GM12878 (cell line): ENCODE results near the gene ANKRD24. TPM values are rescaled to one million over a fixed set of nuclear protein-coding genes. Genes with fewer than 3 reads are reported as not detected.

Experiments
- ATAC-seq: fragments of 200-7000 bp; cut with Tn5 transposase; 3 replicates; pipeline ENCODE4 v1.9.1; 2020; ENCODE audit warnings: mild to moderate bottlenecking, moderate library complexity
- BruUV-seq: library from RNA; stranded (reverse); fragments of 400-500 nt; replicated peaks from 2 replicates; lab custom pipeline; 2021; lab: Mats Ljungman, UMichigan
- CTCF ChIA-PET: fragments of 300-600 bp; sonication (Branson Sonifier 250); formaldehyde crosslinking; extraction: SDS; loops from one replicate; lab custom pipeline; 2021; ENCODE audit warnings: inconsistent platforms; lab: Yijun Ruan, JAX
- POLR2A ChIA-PET: fragments of 350-600 bp; formaldehyde crosslinking; extraction: SDS; loops from one replicate; lab custom pipeline; 2021; ENCODE audit warnings: inconsistent platforms; lab: Charles Lee
- RAD21 ChIA-PET: fragments of 300-600 bp; sonication (Branson Sonifier 250); formaldehyde crosslinking; loops from one replicate; lab custom pipeline; 2023; ENCODE audit warnings: antibody characterized with exemption; ENCODE audit not compliant: unreplicated experiment; lab: Charles Lee
- SMC1A ChIA-PET: fragments of 300-600 bp; sonication (Branson Sonifier 250); formaldehyde crosslinking; loops from one replicate; lab custom pipeline; 2023; ENCODE audit not compliant: unreplicated experiment, uncharacterized antibody; lab: Charles Lee
- DNase-seq: peaks from one replicate; pipeline ENCODE4 v3.0.0-alpha.2; 2011; ENCODE audit warnings: low read depth, low spot score
- FAIRE-seq: peaks from 3 replicates; lab custom pipeline; 2011; peaks lifted over from hg19 to GRCh38; lab: Jason Lieb, UNC
- H2AFZ ChIP-seq: 2 replicates; pipeline ENCODE4 v1.6.0; 2011; ENCODE audit warnings: low read depth, low read length, control low read depth; ENCODE audit not compliant: control insufficient read depth
- H3K27ac ChIP-seq: 2 replicates; pipeline ENCODE4 v1.5.1; 2011; ENCODE audit warnings: control low read depth; ENCODE audit not compliant: control insufficient read depth, insufficient read depth
- H3K27me3 ChIP-seq, 2 experiments: replicated peaks in 1 of 2; 2 replicates each; pipeline versions ENCODE4 v1.6.0 to v1.6.1; 2011; ENCODE audit warnings: low read length in 1 of 2; ENCODE audit not compliant: control insufficient read depth in 2 of 2, insufficient read depth in 2 of 2
- H3K36me3 ChIP-seq, 2 experiments: 2 replicates each; pipeline ENCODE4 v1.5.1; 2011; ENCODE audit warnings: low read length in 1 of 2; ENCODE audit not compliant: control insufficient read depth in 2 of 2, insufficient read depth in 2 of 2
- H3K4me1 ChIP-seq: 2 replicates; pipeline ENCODE4 v1.6.1; 2011; ENCODE audit warnings: mild to moderate bottlenecking, low read length, moderate library complexity, mixed read lengths; ENCODE audit not compliant: control insufficient read depth, insufficient read depth
- H3K4me2 ChIP-seq: 2 replicates; pipeline ENCODE4 v1.6.0; 2011; ENCODE audit warnings: control low read depth; ENCODE audit not compliant: control insufficient read depth, insufficient read depth
- H3K4me3 ChIP-seq: fragments of 200-600 bp; sonication (generic); 2 replicates; pipeline ENCODE4 v1.5.1; 2016
- H3K79me2 ChIP-seq: 2 replicates; pipeline ENCODE4 v1.6.0; 2011; ENCODE audit warnings: low read length; ENCODE audit not compliant: control insufficient read depth, insufficient read depth
- H3K9ac ChIP-seq: 2 replicates; pipeline ENCODE4 v1.8.0; 2011; ENCODE audit warnings: low read length, control low read depth, mixed read lengths; ENCODE audit not compliant: control insufficient read depth, insufficient read depth
- H3K9me3 ChIP-seq: replicated peaks from 3 replicates; pipeline ENCODE4 v1.5.1; 2011; ENCODE audit warnings: mild to moderate bottlenecking, low read length; ENCODE audit not compliant: control insufficient read depth, insufficient read depth
- H4K20me1 ChIP-seq: 2 replicates; pipeline ENCODE4 v1.6.0; 2011; ENCODE audit not compliant: control insufficient read depth, insufficient read depth
- ATF7 ChIP-seq: fragments of 450-650 bp; IDR thresholded peaks from 2 replicates; pipeline ENCODE4 v1.6.1; 2016; ENCODE audit warnings: low read depth, mild to moderate bottlenecking
- DPF2 ChIP-seq: fragments of 450-650 bp; IDR thresholded peaks from 2 replicates; pipeline ENCODE4 v1.6.1; 2017; ENCODE audit warnings: mild to moderate bottlenecking
- EED ChIP-seq: sonication (generic); IDR thresholded peaks from 2 replicates; pipeline ENCODE4 v1.6.1; 2016; ENCODE audit warnings: antibody characterized with exemption, low read depth
- HCFC1 ChIP-seq: fragments of 150-350 bp; IDR thresholded peaks from 2 replicates; pipeline ENCODE4 v1.6.1; 2014; ENCODE audit warnings: low read length
- HDAC2 ChIP-seq: fragments of 200-600 bp; sonication (generic); IDR thresholded peaks from 2 replicates; pipeline ENCODE4 v1.6.1; 2017
- MYB ChIP-seq: fragments of 150-350 bp; IDR thresholded peaks from 2 replicates; pipeline ENCODE4 v1.6.1; 2014; ENCODE audit warnings: mild to moderate bottlenecking, low read depth, low read length, borderline replicate concordance
- PKNOX1 ChIP-seq: fragments of 450-650 bp; IDR thresholded peaks from 2 replicates; pipeline ENCODE4 v1.6.1; 2016; ENCODE audit warnings: mild to moderate bottlenecking
- POLR2AphosphoS2 ChIP-seq: IDR thresholded peaks from 2 replicates; pipeline ENCODE4 v1.6.1; 2011; ENCODE audit warnings: low read depth, mild to moderate bottlenecking, low read length, improper control_type of control experiment, moderate library complexity
- POLR2AphosphoS5 ChIP-seq: IDR thresholded peaks from 2 replicates; pipeline ENCODE4 v1.6.1; 2011; ENCODE audit warnings: mild to moderate bottlenecking, low read length, inconsistent platforms
- RAD51 ChIP-seq: fragments of 450-650 bp; IDR thresholded peaks from 2 replicates; pipeline ENCODE4 v1.6.1; 2016; ENCODE audit warnings: moderate library complexity, mild to moderate bottlenecking, inconsistent platforms
- RCOR1 ChIP-seq: conservative IDR thresholded peaks from 2 replicates; pipeline ENCODE4 v1.6.1; 2012; ENCODE audit warnings: low read depth, low read length, improper control_type of control experiment
- RELA ChIP-seq: fragments of 450-650 bp; IDR thresholded peaks from 2 replicates; pipeline ENCODE4 v1.8.0; 2014; ENCODE audit warnings: borderline replicate concordance; ENCODE audit not compliant: partially characterized antibody
- SIN3A ChIP-seq: IDR thresholded peaks from 2 replicates; pipeline ENCODE4 v1.6.1; 2012; ENCODE audit warnings: low read depth, low read length, improper control_type of control experiment
- STAT1 ChIP-seq: fragments of 450-650 bp; conservative IDR thresholded peaks from 2 replicates; pipeline ENCODE4 v1.6.1; 2014; ENCODE audit warnings: antibody characterized with exemption, mild to moderate bottlenecking
- SUPT20H ChIP-seq: IDR thresholded peaks from 2 replicates; pipeline ENCODE4 v1.6.1; 2011; ENCODE audit warnings: low read depth, mild to moderate bottlenecking, low read length, moderate library complexity, borderline replicate concordance; ENCODE audit not compliant: control insufficient read depth
- WRNIP1 ChIP-seq: IDR thresholded peaks from 2 replicates; pipeline ENCODE4 v1.6.1; 2011; ENCODE audit warnings: low read depth, low read length, improper control_type of control experiment, borderline replicate concordance
- ZNF592 ChIP-seq: fragments of 450-650 bp; IDR thresholded peaks from 2 replicates; pipeline ENCODE4 v1.6.1; 2017; ENCODE audit warnings: mild to moderate bottlenecking, moderate library complexity
- WGBS: methylation state at CpG from one replicate; pipeline ENCODE4 v1.1.6; 2016; ENCODE audit warnings: low lambda C conversion rate; ENCODE audit not compliant: insufficient replicate concordance, insufficient coverage; ENCODE audit errors: missing lambda C conversion rate; 5-methylcytosine and 5-hydroxymethylcytosine counted together
- in situ Hi-C: fragments of 300-500 bp; cut with MboI; formaldehyde crosslinking; loops from 9 replicates; pipeline ENCODE4 v1.14.3; 2018; ENCODE audit warnings: mixed read lengths
- intact Hi-C: fragments of 100-400 bp; cut with micrococcal nuclease; formaldehyde crosslinking; loops from one replicate; pipeline ENCODE4 v1.14.2; 2022; ENCODE audit not compliant: unreplicated experiment
- polyA plus RNA-seq, 11 experiments: library from polyadenylated mRNA; depleted of rRNA in 4 of 11; unstranded in 6 of 11; stranded (reverse) in 5 of 11; fragments of >200 nt; fragmentation: Nextera tagmentation in 4 of 11; fragmentation: Illumina TruSeq in 1 of 11; extraction: Ambion mirVana in 4 of 11; extraction: Trizol in 1 of 11; gene quantifications; 1 replicate in 1 of 11; 2 replicates in 10 of 11; pipeline versions ENCODE4 v1.2.1 to v1.2.3, GENCODE V29; 2011 to 2016; ENCODE audit warnings: inconsistent platforms in 2 of 11, missing spikeins in 2 of 11, low read depth in 1 of 11
- total RNA-seq, 4 experiments: library from RNA; depleted of rRNA in 3 of 4; stranded (reverse); fragments of >200 nt in 3 of 4; fragmentation: Illumina TruSeq in 1 of 4; extraction: Trizol in 1 of 4; gene quantifications; 2 replicates each; pipeline versions ENCODE4 v1.2.1 to v1.2.3, GENCODE V29; 2013 to 2021

The ANKRD24 gene
- total and polyA plus RNA-seq, 10 of the 15 experiments (the other 5 are each of a cell fraction or from before 2014, with no cell fraction given): 0.02 to 0.59 (median 0.35) TPM; not detected in 1

GRCh38 chr19:4183967-4184717, 1.7 kb downstream of the ANKRD24 start:
- RAD21 ChIA-PET: interaction anchor here (0.8 to 1.2 kb wide), 2 partner anchors 44 to 197 kb away, joined by 4 to 6 read pairs; no protein-coding TSS in a partner anchor
- Histone ChIP-seq H3K27ac (no peak overlapping the region), H3K36me3 (no peaks in the 10 kb centered on the region), H2AFZ (no peak overlapping the region), H3K4me2 (no peak overlapping the region), H4K20me1 (0 out of 2 replicates have a peak, but pooled peaks cover 2% of the 10 kb centered on the region), H3K9ac (no peak overlapping the region), H3K79me2 (peaks cover 14% of the 10 kb centered on the region), H3K4me3 (no peak overlapping the region), H3K27me3 (no peaks in the 10 kb centered on the region), H3K4me1 (peaks cover 15% of the 10 kb centered on the region), H3K9me3 (no peaks in the 10 kb centered on the region)
- no peak for DNase-seq
- 48% methylated on average over 23 of the region's 23 CpGs for WGBS
- no peak for TF ChIP-seq SUPT20H
- no peak for TF ChIP-seq ATF7
- TF ChIP-seq RAD51: no peak
- no peak for TF ChIP-seq DPF2
- TF ChIP-seq POLR2AphosphoS5: no peak
- TF ChIP-seq HDAC2: no peak
- no peak for TF ChIP-seq EED
- TF ChIP-seq SIN3A: no peak
- TF ChIP-seq RCOR1: no peak
- no peak for TF ChIP-seq MYB
- TF ChIP-seq ZNF592: no peak
- TF ChIP-seq PKNOX1: no peak
- TF ChIP-seq POLR2AphosphoS2: no peak
- TF ChIP-seq HCFC1: no peak
- no peak for TF ChIP-seq WRNIP1
- TF ChIP-seq RELA: no peak
- TF ChIP-seq STAT1: no peak
- intact Hi-C loops (loop anchor here (10.0 kb wide), 1 partner anchor 119 kb away; the partner anchor contains the start of gene ZBTB7A), in situ Hi-C loops (loop anchor here (5.0 kb wide), 1 partner anchor 197 kb away; the partner anchor contains the start of gene EEF2)
- BruUV-seq: no TSS peak
- no peak for ATAC-seq
- SMC1A ChIA-PET: no interaction called here
- CTCF ChIA-PET: interaction anchor here (0.7 to 2.2 kb wide), 4 partner anchors 17 to 199 kb away, joined by 3 to 9 read pairs (median 4); partner anchors contain the start of gene EEF2
- FAIRE-seq: no peak
- POLR2A ChIA-PET: interaction anchor here (1.3 kb wide), 1 partner anchor 30 kb away, joined by 3 read pairs; the partner anchor contains the start of gene CREB3L3
